ENCODE measurements around the gene SEMA5B. TPM values are rescaled to one million over a fixed set of nuclear protein-coding genes. Genes with fewer than 3 reads are reported as not detected.
A peak's percentile ranks its signal among the peaks of the same experiment; 100 is the strongest.

The SEMA5B gene
- total RNA-seq, 1 experiment from 2014 or later: 0.04 TPM

DNA sequence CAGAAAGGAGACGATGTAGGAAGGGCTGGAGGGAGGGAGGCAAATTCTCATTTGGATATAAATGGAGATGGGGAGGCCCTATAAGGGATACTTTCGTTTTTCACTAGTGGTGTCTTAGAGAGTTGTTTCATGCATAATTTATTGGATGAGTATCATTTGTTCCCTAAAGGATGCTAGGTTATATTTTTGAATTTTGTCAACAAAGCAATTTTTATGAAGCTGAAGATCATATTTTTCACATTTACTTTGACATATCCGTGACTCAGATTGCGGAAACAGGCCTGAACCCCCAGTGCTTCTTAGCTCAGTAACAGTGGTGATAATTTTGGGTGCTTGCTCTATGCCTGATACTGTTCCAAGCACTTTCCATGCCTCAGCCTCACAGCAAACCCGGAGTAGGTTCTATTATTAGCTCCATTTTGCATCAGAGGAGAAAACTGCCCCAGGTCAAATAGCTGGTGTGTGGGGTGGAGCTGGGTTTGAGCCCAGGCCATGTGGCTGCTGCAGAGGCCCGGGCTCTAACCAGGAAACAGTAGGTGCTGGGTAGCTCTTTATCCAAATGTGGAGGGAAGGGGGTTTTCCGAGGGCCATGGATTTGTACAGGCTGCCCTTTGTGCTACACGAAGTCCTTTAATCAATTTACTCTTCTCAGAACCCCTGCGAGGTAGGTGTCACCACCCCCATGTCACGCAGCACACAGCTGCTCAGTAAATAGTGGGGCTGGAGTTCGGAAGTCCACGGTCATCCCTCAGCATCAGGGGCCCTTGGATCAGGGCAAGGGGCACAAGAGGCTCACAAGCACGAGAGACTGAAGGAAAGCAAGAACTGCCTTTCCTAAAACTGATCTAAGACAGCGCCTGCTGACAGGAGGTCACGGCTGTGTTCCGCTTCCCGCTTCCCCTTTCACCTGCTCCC is 133.6 kb downstream of the SEMA5B start:
- no peaks in the 10 kb centered on the region for H3K79me2 ChIP-seq (ENCODE audit: low read length)
- CTCF ChIA-PET: interaction anchor here (0.5 to 0.6 kb wide), 2 partner anchors 116 to 408 kb away, joined by 3 read pairs; no protein-coding TSS in a partner anchor
- H3K4me3 ChIP-seq (ENCODE audit: low read length): no peak overlapping the region; the same call in 1 of the 2 replicates
- peak overlapping the region; percentile 7 for H3K27ac ChIP-seq (ENCODE audit: low read length)
- H3K36me3 ChIP-seq (ENCODE audit: low read depth, low read length): no peaks in the 10 kb centered on the region
- H3K9me2 ChIP-seq (replicated peaks; ENCODE audit: low read length): no peaks in the 10 kb centered on the region
- peak; percentile 52 for DNase-seq
- peak overlapping the region; percentile 59 for H3K4me2 ChIP-seq (ENCODE audit: low read length)
- POLR2A ChIA-PET (ENCODE audit: unreplicated experiment): interaction anchor here (0.6 kb wide), 1 partner anchor 28 kb away, joined by 3 read pairs; no protein-coding TSS in a partner anchor
- H3K27me3 ChIP-seq (ENCODE audit: low read length): 0 out of 2 replicates have a peak, but pooled peaks cover 7% of the 10 kb centered on the region
- intact Hi-C loops (cut with micrococcal nuclease): no loop called here
- no peak overlapping the region for H2AFZ ChIP-seq (ENCODE audit: low read length)
- peak; percentile 21; the same call in 1 of the 2 replicates for ATAC-seq
- peaks cover 19% of the 10 kb centered on the region for H3K4me1 ChIP-seq (ENCODE audit: insufficient read depth, low read length)
- no peaks in the 10 kb centered on the region for H3F3A ChIP-seq (ENCODE audit: low read length, unreplicated experiment)
- no peak overlapping the region for H3K9ac ChIP-seq (ENCODE audit: low read length)
- BruUV-seq (replicated peaks): no TSS peak
- H3K9me3 ChIP-seq (ENCODE audit: low read length): no peaks in the 10 kb centered on the region
- TF ChIP-seq EZH2phosphoT487 (IDR thresholded peaks at IDR 0.05; ENCODE audit: borderline replicate concordance, low read length) (no peak), EZH2 (IDR thresholded peaks at IDR 0.05; ENCODE audit: low read length, unreplicated experiment) (no peak)
- TF ChIP-seq, protein P1, sequence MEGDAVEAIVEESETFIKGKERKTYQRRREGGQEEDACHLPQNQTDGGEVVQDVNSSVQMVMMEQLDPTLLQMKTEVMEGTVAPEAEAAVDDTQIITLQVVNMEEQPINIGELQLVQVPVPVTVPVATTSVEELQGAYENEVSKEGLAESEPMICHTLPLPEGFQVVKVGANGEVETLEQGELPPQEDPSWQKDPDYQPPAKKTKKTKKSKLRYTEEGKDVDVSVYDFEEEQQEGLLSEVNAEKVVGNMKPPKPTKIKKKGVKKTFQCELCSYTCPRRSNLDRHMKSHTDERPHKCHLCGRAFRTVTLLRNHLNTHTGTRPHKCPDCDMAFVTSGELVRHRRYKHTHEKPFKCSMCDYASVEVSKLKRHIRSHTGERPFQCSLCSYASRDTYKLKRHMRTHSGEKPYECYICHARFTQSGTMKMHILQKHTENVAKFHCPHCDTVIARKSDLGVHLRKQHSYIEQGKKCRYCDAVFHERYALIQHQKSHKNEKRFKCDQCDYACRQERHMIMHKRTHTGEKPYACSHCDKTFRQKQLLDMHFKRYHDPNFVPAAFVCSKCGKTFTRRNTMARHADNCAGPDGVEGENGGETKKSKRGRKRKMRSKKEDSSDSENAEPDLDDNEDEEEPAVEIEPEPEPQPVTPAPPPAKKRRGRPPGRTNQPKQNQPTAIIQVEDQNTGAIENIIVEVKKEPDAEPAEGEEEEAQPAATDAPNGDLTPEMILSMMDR (conservative IDR thresholded peaks at IDR 0.05; ENCODE audit: low read depth, low read length): no peak
- no peaks in the 10 kb centered on the region for H4K20me1 ChIP-seq (ENCODE audit: low read length)

DNA sequence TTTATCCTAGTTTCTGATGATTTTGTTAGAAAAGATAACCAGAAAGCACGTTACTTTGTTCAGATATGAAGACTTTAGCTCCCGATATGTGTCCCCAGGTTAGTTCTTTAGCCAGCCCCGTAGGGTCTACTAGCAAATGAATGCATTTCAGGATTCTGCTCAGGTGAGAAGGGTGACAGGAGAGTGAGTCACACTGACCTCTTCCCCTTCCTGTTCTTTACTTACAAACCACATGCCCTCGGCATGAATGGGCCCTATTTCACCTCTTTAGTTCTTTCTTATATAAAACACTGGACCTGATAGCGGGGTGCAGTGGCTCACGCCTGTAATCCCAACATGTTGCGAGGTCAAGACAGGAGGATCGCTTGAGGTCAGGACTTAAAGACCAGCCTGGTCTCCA is 134.3 kb downstream of the SEMA5B start:
- peaks cover 19% of the 10 kb centered on the region for H3K4me1 ChIP-seq (ENCODE audit: insufficient read depth, low read length)
- H3K4me3 ChIP-seq (ENCODE audit: low read length): no peak overlapping the region; the same call in 1 of the 2 replicates
- H3K9ac ChIP-seq (ENCODE audit: low read length): no peak overlapping the region
- H4K20me1 ChIP-seq (ENCODE audit: low read length): no peaks in the 10 kb centered on the region
- no peaks in the 10 kb centered on the region for H3K9me3 ChIP-seq (ENCODE audit: low read length)
- ATAC-seq: peak; percentile 97
- TF ChIP-seq EZH2 (IDR thresholded peaks at IDR 0.05; ENCODE audit: low read length, unreplicated experiment): no peak
- TF ChIP-seq, protein P1 (conservative IDR thresholded peaks at IDR 0.05; ENCODE audit: low read depth, low read length): no peak
- no peak for TF ChIP-seq EZH2phosphoT487 (IDR thresholded peaks at IDR 0.05; ENCODE audit: borderline replicate concordance, low read length)
- H3F3A ChIP-seq (ENCODE audit: low read length, unreplicated experiment): no peaks in the 10 kb centered on the region
- H3K27me3 ChIP-seq (ENCODE audit: low read length): 0 out of 2 replicates have a peak, but pooled peaks cover 3% of the 10 kb centered on the region
- DNase-seq: peak; percentile 89
- intact Hi-C loops (cut with micrococcal nuclease): no loop called here
- ChIA-PET CTCF (interaction anchor here (0.5 kb wide), 1 partner anchor 115 kb away, joined by 3 read pairs; no protein-coding TSS in a partner anchor), POLR2A (ENCODE audit: unreplicated experiment) (no interaction called here)
- H3K27ac ChIP-seq (ENCODE audit: low read length): peak overlapping the region; percentile 7
- no TSS peak for BruUV-seq (replicated peaks)
- no peak overlapping the region for H2AFZ ChIP-seq (ENCODE audit: low read length)
- H3K9me2 ChIP-seq (replicated peaks; ENCODE audit: low read length): no peaks in the 10 kb centered on the region
- H3K79me2 ChIP-seq (ENCODE audit: low read length): no peaks in the 10 kb centered on the region
- no peaks in the 10 kb centered on the region for H3K36me3 ChIP-seq (ENCODE audit: low read depth, low read length)
- peak overlapping the region; percentile 59 for H3K4me2 ChIP-seq (ENCODE audit: low read length)

Measured in PC-3 (cell line).